GM10266 (cell line): Measurements from ENCODE around the gene FLOT1.

Experiments
- DNase-seq: peaks from one replicate; pipeline ENCODE4 v3.0.0; 2012; ENCODE audit errors: extremely low spot score
- CTCF ChIP-seq: IDR thresholded peaks from 2 replicates; pipeline ENCODE4 v1.5.1; 2012; ENCODE audit warnings: mild to moderate bottlenecking, low read depth; ENCODE audit not compliant: control insufficient read depth, insufficient read depth; ENCODE audit errors: missing control alignments

FLOT1 gene

GRCh38 chr6:30780642-30780920 is 38.1 kb upstream of the FLOT1 start:
- TF ChIP-seq CTCF = no peak
- DNase-seq = no peak

- TF ChIP-seq CTCF = no peak
- DNase-seq = no peak
Observed at GRCh38 chr6:30779850-30780641, 37.6 kb upstream of the FLOT1 start.

- no peak for DNase-seq
- no peak for TF ChIP-seq CTCF
Observed at GRCh38 chr6:30778001-30778635, 35.6 kb upstream of the FLOT1 start.

- TF ChIP-seq CTCF = no peak
- DNase-seq = no peak
Observed at GRCh38 chr6:30777155-30777485, 34.6 kb upstream of the FLOT1 start.

GRCh38 chr6:30776390-30777154 is 34.1 kb upstream of the FLOT1 start:
- DNase-seq = no peak
- no peak for TF ChIP-seq CTCF

GRCh38 chr6:30775104-30775503 is 32.6 kb upstream of the FLOT1 start:
- TF ChIP-seq CTCF = no peak
- no peak for DNase-seq

- no peak for DNase-seq
- no peak for TF ChIP-seq CTCF
Observed at GRCh38 chr6:30774701-30775100, 32.2 kb upstream of the FLOT1 start.
